Adrenal gland (tissue), 5 donors: ENCODE results near the gene SYT6.

Experiments used
- CTCF ChIP-seq, 6 experiments: fragments of 450-650 bp in 4 of 6; fragments of 200-600 bp in 2 of 6; sonication (generic) in 1 of 6; IDR thresholded peaks; 1 replicate in 5 of 6; 2 replicates in 1 of 6; pipeline versions ENCODE4 v1.5.1 to v1.8.0; 2016 to 2021; ENCODE audit warnings: antibody characterized with exemption in 6 of 6, mild to moderate bottlenecking in 2 of 6, moderate library complexity in 1 of 6
- POLR2A ChIP-seq, 2 donors: fragments of 450-650 bp; IDR thresholded peaks; one replicate each; pipeline ENCODE4 v1.6.1; 2017; ENCODE audit warnings: antibody characterized with exemption in 2 of 2, mild to moderate bottlenecking in 2 of 2, moderate library complexity in 1 of 2
- donor health status: DM: no; HTN: no; CAD: no.

GRCh38 chr1:114152089-114152507 lies 1.6 kb downstream of the SYT6 start:
- TF ChIP-seq CTCF (IDR thresholded peaks at IDR 0.05) (no peak), POLR2A (IDR thresholded peaks at IDR 0.05) (no peak)
